Fibroblast of upper back skin (primary cell): Measurements from ENCODE around the gene AFAP1L1.

Source experiments
- DNase-seq: peaks from one replicate; pipeline ENCODE4 v3.0.0-alpha.2; 2013

Gene AFAP1L1

GRCh38 chr5:149317281-149318048 is 45.8 kb downstream of the AFAP1L1 start:
- peak; percentile 60 for DNase-seq

- no peak for DNase-seq
These were observed 47.5 kb downstream of the AFAP1L1 start for GRCh38 chr5:149319174-149319573.

GRCh38 chr5:149320791-149321330 is 49.2 kb downstream of the AFAP1L1 start:
- DNase-seq = peak; percentile 96

- no peak for DNase-seq
These were observed 50.9 kb downstream of the AFAP1L1 start for GRCh38 chr5:149322518-149322917.

- peak; percentile 25 for DNase-seq
These were observed 51.6 kb downstream of the AFAP1L1 start for GRCh38 chr5:149323210-149323609.

- peak; percentile 17 for DNase-seq
These were observed 52.1 kb downstream of the AFAP1L1 start for GRCh38 chr5:149323621-149324205.

- DNase-seq = no peak
These were observed 53.0 kb downstream of the AFAP1L1 start for GRCh38 chr5:149324641-149325040.

- DNase-seq = peak; percentile 32
These were observed 53.6 kb downstream of the AFAP1L1 start for GRCh38 chr5:149325166-149325735.

GRCh38 chr5:149325894-149326293 is 54.2 kb downstream of the AFAP1L1 start:
- no peak for DNase-seq

- no peak for DNase-seq
These were observed 55.0 kb downstream of the AFAP1L1 start for GRCh38 chr5:149326611-149327010.

GRCh38 chr5:149328177-149328576 is 56.5 kb downstream of the AFAP1L1 start:
- no peak for DNase-seq

- no peak for DNase-seq
These were observed 62.2 kb downstream of the AFAP1L1 start for GRCh38 chr5:149333711-149334443.

GRCh38 chr5:149337736-149338135 is 66.1 kb downstream of the AFAP1L1 start:
- no peak for DNase-seq

- DNase-seq = no peak
These were observed 66.7 kb downstream of the AFAP1L1 start for GRCh38 chr5:149338364-149338763.

- DNase-seq = no peak
These were observed 69.3 kb downstream of the AFAP1L1 start for GRCh38 chr5:149340920-149341319.

GRCh38 chr5:149341876-149342275 is 70.2 kb downstream of the AFAP1L1 start:
- DNase-seq = no peak

- DNase-seq = no peak
These were observed 72.5 kb downstream of the AFAP1L1 start for GRCh38 chr5:149344151-149344550.

GRCh38 chr5:149345147-149345891 is 73.7 kb downstream of the AFAP1L1 start, which contains the start of gene GRPEL2:
Gene GRPEL2 (plus strand): TSS chr5:149345499. CDS start chr5:149345540, 41 bp downstream.
- DNase-seq = peak; percentile 98

GRCh38 chr5:149345892-149346222 is 74.2 kb downstream of the AFAP1L1 start:
- peak; percentile 51 for DNase-seq

GRCh38 chr5:149348518-149348917 is 76.9 kb downstream of the AFAP1L1 start:
- no peak for DNase-seq

GRCh38 chr5:149349382-149349781 is 77.7 kb downstream of the AFAP1L1 start:
- no peak for DNase-seq

- DNase-seq = no peak
These were observed 80.5 kb downstream of the AFAP1L1 start for GRCh38 chr5:149352169-149352568.
